ENCODE measurements around the gene RAD51B. TPM values are rescaled to one million over a fixed set of nuclear protein-coding genes. Genes with fewer than 3 reads are reported as not detected.

RAD51B gene
- total and polyA plus RNA-seq, 2 of the 13 experiments (the other 11 are each of a cell fraction or from before 2014, with no cell fraction given) = 7.0 to 9.5 TPM

DNA sequence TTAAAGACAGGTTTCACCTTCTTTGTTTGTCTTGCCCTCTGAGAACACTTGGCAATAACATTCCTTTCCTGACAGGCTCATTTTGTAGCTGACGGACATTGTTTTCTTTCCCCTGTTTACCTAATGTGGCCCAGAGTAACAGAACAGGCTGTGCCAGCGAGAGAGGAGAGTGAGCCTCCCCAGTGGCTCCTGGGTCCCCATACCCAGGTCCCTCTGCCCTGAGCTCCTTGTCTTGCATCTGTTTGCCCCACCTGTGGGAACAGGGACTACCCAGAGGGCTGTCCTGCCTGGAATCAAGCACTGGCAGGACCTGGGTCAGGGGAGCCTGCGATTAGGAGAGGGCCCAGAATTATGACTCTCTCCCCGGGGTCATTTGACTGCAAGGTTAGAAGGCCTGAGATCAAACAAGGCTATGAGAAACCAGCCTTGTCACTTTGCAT lies 750.4 kb downstream of the RAD51B start (continued):
- TF ChIP-seq, protein P1, sequence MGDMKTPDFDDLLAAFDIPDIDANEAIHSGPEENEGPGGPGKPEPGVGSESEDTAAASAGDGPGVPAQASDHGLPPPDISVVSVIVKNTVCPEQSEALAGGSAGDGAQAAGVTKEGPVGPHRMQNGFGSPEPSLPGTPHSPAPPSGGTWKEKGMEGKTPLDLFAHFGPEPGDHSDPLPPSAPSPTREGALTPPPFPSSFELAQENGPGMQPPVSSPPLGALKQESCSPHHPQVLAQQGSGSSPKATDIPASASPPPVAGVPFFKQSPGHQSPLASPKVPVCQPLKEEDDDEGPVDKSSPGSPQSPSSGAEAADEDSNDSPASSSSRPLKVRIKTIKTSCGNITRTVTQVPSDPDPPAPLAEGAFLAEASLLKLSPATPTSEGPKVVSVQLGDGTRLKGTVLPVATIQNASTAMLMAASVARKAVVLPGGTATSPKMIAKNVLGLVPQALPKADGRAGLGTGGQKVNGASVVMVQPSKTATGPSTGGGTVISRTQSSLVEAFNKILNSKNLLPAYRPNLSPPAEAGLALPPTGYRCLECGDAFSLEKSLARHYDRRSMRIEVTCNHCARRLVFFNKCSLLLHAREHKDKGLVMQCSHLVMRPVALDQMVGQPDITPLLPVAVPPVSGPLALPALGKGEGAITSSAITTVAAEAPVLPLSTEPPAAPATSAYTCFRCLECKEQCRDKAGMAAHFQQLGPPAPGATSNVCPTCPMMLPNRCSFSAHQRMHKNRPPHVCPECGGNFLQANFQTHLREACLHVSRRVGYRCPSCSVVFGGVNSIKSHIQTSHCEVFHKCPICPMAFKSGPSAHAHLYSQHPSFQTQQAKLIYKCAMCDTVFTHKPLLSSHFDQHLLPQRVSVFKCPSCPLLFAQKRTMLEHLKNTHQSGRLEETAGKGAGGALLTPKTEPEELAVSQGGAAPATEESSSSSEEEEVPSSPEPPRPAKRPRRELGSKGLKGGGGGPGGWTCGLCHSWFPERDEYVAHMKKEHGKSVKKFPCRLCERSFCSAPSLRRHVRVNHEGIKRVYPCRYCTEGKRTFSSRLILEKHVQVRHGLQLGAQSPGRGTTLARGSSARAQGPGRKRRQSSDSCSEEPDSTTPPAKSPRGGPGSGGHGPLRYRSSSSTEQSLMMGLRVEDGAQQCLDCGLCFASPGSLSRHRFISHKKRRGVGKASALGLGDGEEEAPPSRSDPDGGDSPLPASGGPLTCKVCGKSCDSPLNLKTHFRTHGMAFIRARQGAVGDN (CRISPR knock-in tag; IDR thresholded peaks at IDR 0.05) = peak; percentile 50
- TF ChIP-seq, protein P2, sequence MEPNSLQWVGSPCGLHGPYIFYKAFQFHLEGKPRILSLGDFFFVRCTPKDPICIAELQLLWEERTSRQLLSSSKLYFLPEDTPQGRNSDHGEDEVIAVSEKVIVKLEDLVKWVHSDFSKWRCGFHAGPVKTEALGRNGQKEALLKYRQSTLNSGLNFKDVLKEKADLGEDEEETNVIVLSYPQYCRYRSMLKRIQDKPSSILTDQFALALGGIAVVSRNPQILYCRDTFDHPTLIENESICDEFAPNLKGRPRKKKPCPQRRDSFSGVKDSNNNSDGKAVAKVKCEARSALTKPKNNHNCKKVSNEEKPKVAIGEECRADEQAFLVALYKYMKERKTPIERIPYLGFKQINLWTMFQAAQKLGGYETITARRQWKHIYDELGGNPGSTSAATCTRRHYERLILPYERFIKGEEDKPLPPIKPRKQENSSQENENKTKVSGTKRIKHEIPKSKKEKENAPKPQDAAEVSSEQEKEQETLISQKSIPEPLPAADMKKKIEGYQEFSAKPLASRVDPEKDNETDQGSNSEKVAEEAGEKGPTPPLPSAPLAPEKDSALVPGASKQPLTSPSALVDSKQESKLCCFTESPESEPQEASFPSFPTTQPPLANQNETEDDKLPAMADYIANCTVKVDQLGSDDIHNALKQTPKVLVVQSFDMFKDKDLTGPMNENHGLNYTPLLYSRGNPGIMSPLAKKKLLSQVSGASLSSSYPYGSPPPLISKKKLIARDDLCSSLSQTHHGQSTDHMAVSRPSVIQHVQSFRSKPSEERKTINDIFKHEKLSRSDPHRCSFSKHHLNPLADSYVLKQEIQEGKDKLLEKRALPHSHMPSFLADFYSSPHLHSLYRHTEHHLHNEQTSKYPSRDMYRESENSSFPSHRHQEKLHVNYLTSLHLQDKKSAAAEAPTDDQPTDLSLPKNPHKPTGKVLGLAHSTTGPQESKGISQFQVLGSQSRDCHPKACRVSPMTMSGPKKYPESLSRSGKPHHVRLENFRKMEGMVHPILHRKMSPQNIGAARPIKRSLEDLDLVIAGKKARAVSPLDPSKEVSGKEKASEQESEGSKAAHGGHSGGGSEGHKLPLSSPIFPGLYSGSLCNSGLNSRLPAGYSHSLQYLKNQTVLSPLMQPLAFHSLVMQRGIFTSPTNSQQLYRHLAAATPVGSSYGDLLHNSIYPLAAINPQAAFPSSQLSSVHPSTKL (CRISPR knock-in tag; IDR thresholded peaks at IDR 0.05) = peak; percentile 56
- no peak for TF ChIP-seq SOX6 (IDR thresholded peaks at IDR 0.05)
- peak; percentile 70 for TF ChIP-seq SOX6 (CRISPR knock-in tag; IDR thresholded peaks at IDR 0.05)
- TF ChIP-seq, protein P3, sequence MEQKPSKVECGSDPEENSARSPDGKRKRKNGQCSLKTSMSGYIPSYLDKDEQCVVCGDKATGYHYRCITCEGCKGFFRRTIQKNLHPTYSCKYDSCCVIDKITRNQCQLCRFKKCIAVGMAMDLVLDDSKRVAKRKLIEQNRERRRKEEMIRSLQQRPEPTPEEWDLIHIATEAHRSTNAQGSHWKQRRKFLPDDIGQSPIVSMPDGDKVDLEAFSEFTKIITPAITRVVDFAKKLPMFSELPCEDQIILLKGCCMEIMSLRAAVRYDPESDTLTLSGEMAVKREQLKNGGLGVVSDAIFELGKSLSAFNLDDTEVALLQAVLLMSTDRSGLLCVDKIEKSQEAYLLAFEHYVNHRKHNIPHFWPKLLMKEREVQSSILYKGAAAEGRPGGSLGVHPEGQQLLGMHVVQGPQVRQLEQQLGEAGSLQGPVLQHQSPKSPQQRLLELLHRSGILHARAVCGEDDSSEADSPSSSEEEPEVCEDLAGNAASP (CRISPR knock-in tag; IDR thresholded peaks at IDR 0.05; ENCODE audit: borderline replicate concordance) = no peak
- TF ChIP-seq, protein P4, sequence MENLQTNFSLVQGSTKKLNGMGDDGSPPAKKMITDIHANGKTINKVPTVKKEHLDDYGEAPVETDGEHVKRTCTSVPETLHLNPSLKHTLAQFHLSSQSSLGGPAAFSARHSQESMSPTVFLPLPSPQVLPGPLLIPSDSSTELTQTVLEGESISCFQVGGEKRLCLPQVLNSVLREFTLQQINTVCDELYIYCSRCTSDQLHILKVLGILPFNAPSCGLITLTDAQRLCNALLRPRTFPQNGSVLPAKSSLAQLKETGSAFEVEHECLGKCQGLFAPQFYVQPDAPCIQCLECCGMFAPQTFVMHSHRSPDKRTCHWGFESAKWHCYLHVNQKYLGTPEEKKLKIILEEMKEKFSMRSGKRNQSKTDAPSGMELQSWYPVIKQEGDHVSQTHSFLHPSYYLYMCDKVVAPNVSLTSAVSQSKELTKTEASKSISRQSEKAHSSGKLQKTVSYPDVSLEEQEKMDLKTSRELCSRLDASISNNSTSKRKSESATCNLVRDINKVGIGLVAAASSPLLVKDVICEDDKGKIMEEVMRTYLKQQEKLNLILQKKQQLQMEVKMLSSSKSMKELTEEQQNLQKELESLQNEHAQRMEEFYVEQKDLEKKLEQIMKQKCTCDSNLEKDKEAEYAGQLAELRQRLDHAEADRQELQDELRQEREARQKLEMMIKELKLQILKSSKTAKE (CRISPR knock-in tag; IDR thresholded peaks at IDR 0.05; ENCODE audit: borderline replicate concordance) = no peak
- peak; percentile 68; the same call in 1 of the 2 replicates for TF ChIP-seq SOX5 (CRISPR knock-in tag; IDR thresholded peaks at IDR 0.05; ENCODE audit: borderline replicate concordance)
- TF ChIP-seq, protein P5, sequence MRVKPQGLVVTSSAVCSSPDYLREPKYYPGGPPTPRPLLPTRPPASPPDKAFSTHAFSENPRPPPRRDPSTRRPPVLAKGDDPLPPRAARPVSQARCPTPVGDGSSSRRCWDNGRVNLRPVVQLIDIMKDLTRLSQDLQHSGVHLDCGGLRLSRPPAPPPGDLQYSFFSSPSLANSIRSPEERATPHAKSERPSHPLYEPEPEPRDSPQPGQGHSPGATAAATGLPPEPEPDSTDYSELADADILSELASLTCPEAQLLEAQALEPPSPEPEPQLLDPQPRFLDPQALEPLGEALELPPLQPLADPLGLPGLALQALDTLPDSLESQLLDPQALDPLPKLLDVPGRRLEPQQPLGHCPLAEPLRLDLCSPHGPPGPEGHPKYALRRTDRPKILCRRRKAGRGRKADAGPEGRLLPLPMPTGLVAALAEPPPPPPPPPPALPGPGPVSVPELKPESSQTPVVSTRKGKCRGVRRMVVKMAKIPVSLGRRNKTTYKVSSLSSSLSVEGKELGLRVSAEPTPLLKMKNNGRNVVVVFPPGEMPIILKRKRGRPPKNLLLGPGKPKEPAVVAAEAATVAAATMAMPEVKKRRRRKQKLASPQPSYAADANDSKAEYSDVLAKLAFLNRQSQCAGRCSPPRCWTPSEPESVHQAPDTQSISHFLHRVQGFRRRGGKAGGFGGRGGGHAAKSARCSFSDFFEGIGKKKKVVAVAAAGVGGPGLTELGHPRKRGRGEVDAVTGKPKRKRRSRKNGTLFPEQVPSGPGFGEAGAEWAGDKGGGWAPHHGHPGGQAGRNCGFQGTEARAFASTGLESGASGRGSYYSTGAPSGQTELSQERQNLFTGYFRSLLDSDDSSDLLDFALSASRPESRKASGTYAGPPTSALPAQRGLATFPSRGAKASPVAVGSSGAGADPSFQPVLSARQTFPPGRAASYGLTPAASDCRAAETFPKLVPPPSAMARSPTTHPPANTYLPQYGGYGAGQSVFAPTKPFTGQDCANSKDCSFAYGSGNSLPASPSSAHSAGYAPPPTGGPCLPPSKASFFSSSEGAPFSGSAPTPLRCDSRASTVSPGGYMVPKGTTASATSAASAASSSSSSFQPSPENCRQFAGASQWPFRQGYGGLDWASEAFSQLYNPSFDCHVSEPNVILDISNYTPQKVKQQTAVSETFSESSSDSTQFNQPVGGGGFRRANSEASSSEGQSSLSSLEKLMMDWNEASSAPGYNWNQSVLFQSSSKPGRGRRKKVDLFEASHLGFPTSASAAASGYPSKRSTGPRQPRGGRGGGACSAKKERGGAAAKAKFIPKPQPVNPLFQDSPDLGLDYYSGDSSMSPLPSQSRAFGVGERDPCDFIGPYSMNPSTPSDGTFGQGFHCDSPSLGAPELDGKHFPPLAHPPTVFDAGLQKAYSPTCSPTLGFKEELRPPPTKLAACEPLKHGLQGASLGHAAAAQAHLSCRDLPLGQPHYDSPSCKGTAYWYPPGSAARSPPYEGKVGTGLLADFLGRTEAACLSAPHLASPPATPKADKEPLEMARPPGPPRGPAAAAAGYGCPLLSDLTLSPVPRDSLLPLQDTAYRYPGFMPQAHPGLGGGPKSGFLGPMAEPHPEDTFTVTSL (CRISPR knock-in tag; IDR thresholded peaks at IDR 0.05; ENCODE audit: borderline replicate concordance) = 0 out of 2 replicates have a peak, but pooled peaks have one; percentile 27
- peak; percentile 28 for TF ChIP-seq XRCC5 (optimal IDR thresholded peaks at IDR 0.05; ENCODE audit: low read length)
- TF ChIP-seq FOXP1 (IDR thresholded peaks at IDR 0.05) = no peak
- TF ChIP-seq FOXP1 (CRISPR knock-in tag; IDR thresholded peaks at IDR 0.05) = peak; percentile 58; the same call in 1 of the 2 replicates

Data from HepG2 (cell line).